Calu3 (cell line): ENCODE data around the gene SELENOP. TPM values are rescaled to one million over a fixed set of nuclear protein-coding genes. Genes with fewer than 3 reads are reported as not detected.

ENCODE experiments used
- BruUV-seq: library from RNA; stranded (reverse); fragments of 400-500 nt; replicated peaks from 2 replicates; lab custom pipeline; 2021; lab: Mats Ljungman, UMichigan
- CTCF ChIA-PET: fragments of 300-600 bp; sonication (Branson Sonifier 250); formaldehyde crosslinking; loops from one replicate; lab custom pipeline; 2022; ENCODE audit warnings: antibody characterized with exemption; lab: Charles Lee
- DNase-seq: peaks from one replicate; pipeline ENCODE4 v3.0.0; 2022
- H3K27ac Mint-ChIP-seq: one replicate; pipeline ENCODE4 v1.8.0; 2022; ENCODE audit warnings: mixed read lengths; ENCODE audit not compliant: unreplicated experiment
- H3K27me3 Mint-ChIP-seq: one replicate; pipeline ENCODE4 v1.8.0; 2022; ENCODE audit warnings: mixed read lengths; ENCODE audit not compliant: unreplicated experiment
- H3K36me3 Mint-ChIP-seq: one replicate; pipeline ENCODE4 v1.8.0; 2022; ENCODE audit warnings: mild to moderate bottlenecking, moderate library complexity, mixed read lengths; ENCODE audit not compliant: insufficient read depth, unreplicated experiment
- H3K4me1 Mint-ChIP-seq: one replicate; pipeline ENCODE4 v1.8.0; 2022; ENCODE audit warnings: mild to moderate bottlenecking, low read depth, mixed read lengths; ENCODE audit not compliant: unreplicated experiment
- H3K4me3 Mint-ChIP-seq: one replicate; pipeline ENCODE4 v1.8.0; 2022; ENCODE audit warnings: mild to moderate bottlenecking, low read depth, moderate library complexity, mixed read lengths; ENCODE audit not compliant: unreplicated experiment
- H3K9me3 Mint-ChIP-seq: one replicate; pipeline ENCODE4 v1.8.0; 2022; ENCODE audit warnings: low read depth, mixed read lengths; ENCODE audit not compliant: unreplicated experiment
- intact Hi-C: fragments of 100-400 bp; cut with micrococcal nuclease; formaldehyde crosslinking; loops from one replicate; pipeline ENCODE4 v1.10.0; 2022; ENCODE audit not compliant: unreplicated experiment
- total RNA-seq: library from RNA; stranded (reverse); gene quantifications from 2 replicates; pipeline ENCODE4 v1.2.3, GENCODE V29; 2022
- TF ChIP-seq, protein P1 (sequence below): fragments of 200-600 bp; IDR thresholded peaks from one replicate; pipeline ENCODE4 v1.8.0; 2022; ENCODE audit warnings: antibody characterized with exemption; ENCODE audit not compliant: unreplicated experiment

The SELENOP gene
- total RNA-seq, 1 experiment from 2014 or later, result 2.0 TPM

GRCh38 chr5:42756606-42757601, 54.8 kb downstream of the SELENOP start, which contains the start of gene CCDC152:
CCDC152 (plus strand) TSS chr5:42756818; CDS start chr5:42759122, 2,304 bp downstream.
- DNase-seq, result peak; percentile 81
- no peaks in the 10 kb centered on the region for H3K9me3 Mint-ChIP-seq

GRCh38 chr5:42753099-42753498, 58.6 kb downstream of the SELENOP start:
- intact Hi-C loops, result no loop called here
- no TSS peak for BruUV-seq
- CTCF ChIA-PET, result no interaction called here
- peaks cover 12% of the 10 kb centered on the region for H3K36me3 Mint-ChIP-seq
- no peak for DNase-seq
- no peaks in the 10 kb centered on the region for H3K9me3 Mint-ChIP-seq
- no peak overlapping the region for H3K4me3 Mint-ChIP-seq
- TF ChIP-seq, protein P1, sequence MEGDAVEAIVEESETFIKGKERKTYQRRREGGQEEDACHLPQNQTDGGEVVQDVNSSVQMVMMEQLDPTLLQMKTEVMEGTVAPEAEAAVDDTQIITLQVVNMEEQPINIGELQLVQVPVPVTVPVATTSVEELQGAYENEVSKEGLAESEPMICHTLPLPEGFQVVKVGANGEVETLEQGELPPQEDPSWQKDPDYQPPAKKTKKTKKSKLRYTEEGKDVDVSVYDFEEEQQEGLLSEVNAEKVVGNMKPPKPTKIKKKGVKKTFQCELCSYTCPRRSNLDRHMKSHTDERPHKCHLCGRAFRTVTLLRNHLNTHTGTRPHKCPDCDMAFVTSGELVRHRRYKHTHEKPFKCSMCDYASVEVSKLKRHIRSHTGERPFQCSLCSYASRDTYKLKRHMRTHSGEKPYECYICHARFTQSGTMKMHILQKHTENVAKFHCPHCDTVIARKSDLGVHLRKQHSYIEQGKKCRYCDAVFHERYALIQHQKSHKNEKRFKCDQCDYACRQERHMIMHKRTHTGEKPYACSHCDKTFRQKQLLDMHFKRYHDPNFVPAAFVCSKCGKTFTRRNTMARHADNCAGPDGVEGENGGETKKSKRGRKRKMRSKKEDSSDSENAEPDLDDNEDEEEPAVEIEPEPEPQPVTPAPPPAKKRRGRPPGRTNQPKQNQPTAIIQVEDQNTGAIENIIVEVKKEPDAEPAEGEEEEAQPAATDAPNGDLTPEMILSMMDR, result no peak
- peaks cover 17% of the 10 kb centered on the region for H3K4me1 Mint-ChIP-seq
- H3K27me3 Mint-ChIP-seq, result no peaks in the 10 kb centered on the region
- no peak overlapping the region for H3K27ac Mint-ChIP-seq

More at GRCh38 chr5:42756606-42757601, 54.8 kb downstream of the SELENOP start, which contains the start of gene CCDC152:
- Mint-ChIP-seq H3K4me1 (peaks cover 17% of the 10 kb centered on the region), H3K4me3 (peak within 1 kb of the TSS; percentile 87), H3K27me3 (no peaks in the 10 kb centered on the region), H3K36me3 (peaks cover 12% of the 10 kb centered on the region), H3K27ac (peak within 1 kb of the TSS; percentile 16)
- CTCF ChIA-PET, result interaction anchor here (0.6 to 1.0 kb wide), 3 partner anchors 11 to 919 kb away, joined by 3 to 4 read pairs (median 3); no protein-coding TSS in a partner anchor
- TF ChIP-seq, protein P1, result no peak
- TSS peak; percentile 56 for BruUV-seq
- intact Hi-C loops, result no loop called here

- Mint-ChIP-seq H3K4me3 (no peak overlapping the region), H3K27ac (no peak overlapping the region), H3K36me3 (no peaks in the 10 kb centered on the region), H3K4me1 (no peaks in the 10 kb centered on the region), H3K27me3 (no peaks in the 10 kb centered on the region), H3K9me3 (no peaks in the 10 kb centered on the region)
- no peak for DNase-seq
- CTCF ChIA-PET, result no interaction called here
- no TSS peak for BruUV-seq
- TF ChIP-seq, protein P1, result no peak
- intact Hi-C loops, result no loop called here
These were observed 60.6 kb downstream of the SELENOP start for GRCh38 chr5:42751044-42751443.

DNA sequence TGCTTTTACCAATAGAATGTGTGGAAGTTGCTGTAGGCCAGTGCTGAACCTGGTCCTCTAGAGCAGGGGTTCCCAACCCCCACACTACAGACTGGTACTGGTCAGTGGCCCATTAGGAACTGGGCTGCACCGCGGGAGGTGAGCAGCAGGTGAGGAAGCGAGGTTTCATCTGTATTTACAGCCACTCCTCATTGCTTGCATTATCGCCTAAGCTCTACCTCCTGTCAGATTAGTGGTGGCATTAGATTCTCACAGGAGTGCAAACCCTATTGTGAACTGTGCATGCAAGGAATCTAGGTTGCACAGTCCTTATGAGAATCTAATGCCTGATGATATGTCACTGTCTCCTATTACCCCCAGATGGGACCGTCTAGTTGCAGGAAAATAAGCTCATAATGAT, 61.2 kb downstream of the SELENOP start:
- H3K27ac Mint-ChIP-seq, result no peak overlapping the region
- H3K4me1 Mint-ChIP-seq, result no peaks in the 10 kb centered on the region
- H3K27me3 Mint-ChIP-seq, result no peaks in the 10 kb centered on the region
- no peak for DNase-seq
- intact Hi-C loops, result no loop called here
- no peaks in the 10 kb centered on the region for H3K36me3 Mint-ChIP-seq
- H3K4me3 Mint-ChIP-seq, result no peak overlapping the region
- TF ChIP-seq, protein P1, result no peak
- no TSS peak for BruUV-seq
- H3K9me3 Mint-ChIP-seq, result no peaks in the 10 kb centered on the region
- CTCF ChIA-PET, result no interaction called here

Other genes starting within 250 kb of the SELENOP start
- 15.7 and 16.3 TPM in 2 replicates for gene CCDC152, start 55.1 kb downstream of the SELENOP start, total RNA-seq
- 8.0 and 9.4 TPM in 2 replicates for gene ANXA2R, start 228.4 kb upstream of the SELENOP start, total RNA-seq